Fibroblast of upper back skin (primary cell): ENCODE measurements around the gene C9orf85.
"Not testable (repeated sequence)": the region's sequence is repeated elsewhere in the genome, so short reads cannot be mapped to it uniquely, and the experiment has no call there.

ENCODE experiments used
- DNase-seq: peaks from one replicate; pipeline ENCODE4 v3.0.0-alpha.2; 2013

Gene C9orf85

DNA sequence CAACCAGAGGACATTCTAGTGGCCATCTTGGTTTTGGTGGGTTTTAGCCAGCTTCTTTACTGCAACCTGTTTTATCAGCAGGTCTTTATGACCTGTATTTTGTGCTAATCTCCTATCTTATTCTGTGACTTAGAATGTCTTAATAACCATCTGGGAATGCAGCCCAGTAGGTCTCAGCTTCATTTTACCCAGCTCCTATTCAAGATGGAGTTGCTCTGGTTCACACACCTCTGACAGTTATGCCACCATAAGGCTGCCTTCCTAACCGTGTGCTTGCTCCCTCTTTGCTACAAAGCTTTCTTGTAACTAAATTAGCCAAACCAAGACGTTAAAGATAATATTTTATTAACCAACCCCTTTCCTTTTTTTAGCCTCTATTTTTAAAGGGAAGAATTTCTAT, 43.2 kb downstream of the C9orf85 start:
- DNase-seq, result not testable (repeated sequence)

DNA sequence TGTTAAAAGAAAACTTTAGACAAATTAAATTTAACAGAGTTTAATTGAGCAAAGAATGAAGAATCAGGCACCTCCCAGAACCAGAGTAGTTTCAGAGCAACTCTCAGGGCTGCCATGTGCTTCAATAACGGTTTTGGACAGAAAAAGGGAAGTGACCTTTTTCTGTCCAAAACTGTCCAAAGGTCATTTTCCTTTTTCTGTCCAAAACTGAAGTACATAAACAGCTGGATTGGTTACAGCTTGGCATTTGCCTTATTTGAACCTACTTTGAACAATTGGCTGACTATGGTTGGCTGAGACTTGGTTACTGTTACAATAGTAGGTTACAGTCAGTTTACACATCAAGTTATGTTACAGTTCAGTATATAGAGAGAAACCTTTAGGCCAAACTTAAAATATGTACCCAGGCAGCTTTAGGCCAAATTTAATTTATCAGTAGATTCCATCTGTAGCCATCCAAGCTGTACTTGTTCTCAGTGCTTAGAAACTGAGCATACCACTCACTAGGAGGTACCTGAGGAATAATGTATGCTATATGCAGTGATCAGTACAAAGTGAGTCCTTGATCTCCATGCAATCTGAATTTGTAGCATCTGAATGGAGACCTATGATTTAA, 44.0 kb downstream of the C9orf85 start:
- DNase-seq, result no peak

DNA sequence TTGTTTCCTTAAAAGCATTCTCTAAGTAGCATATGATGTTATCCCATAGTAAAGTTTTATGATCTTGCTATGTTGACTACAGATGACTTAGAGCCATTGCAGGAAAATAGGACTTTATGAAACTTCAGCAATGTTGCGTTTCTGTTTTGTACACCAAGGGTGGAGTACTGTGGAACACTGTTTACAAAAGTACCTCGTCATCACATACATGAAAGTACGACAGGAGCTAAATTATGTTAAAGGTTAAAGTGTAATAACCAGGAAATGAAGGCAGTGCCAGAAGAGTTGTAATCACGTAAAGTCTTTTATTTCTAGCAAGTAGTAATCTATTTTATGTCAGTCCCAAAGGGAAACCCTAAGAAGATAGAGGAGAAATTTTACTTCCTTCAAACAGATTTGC, 50.9 kb downstream of the C9orf85 start:
- no peak for DNase-seq

DNA sequence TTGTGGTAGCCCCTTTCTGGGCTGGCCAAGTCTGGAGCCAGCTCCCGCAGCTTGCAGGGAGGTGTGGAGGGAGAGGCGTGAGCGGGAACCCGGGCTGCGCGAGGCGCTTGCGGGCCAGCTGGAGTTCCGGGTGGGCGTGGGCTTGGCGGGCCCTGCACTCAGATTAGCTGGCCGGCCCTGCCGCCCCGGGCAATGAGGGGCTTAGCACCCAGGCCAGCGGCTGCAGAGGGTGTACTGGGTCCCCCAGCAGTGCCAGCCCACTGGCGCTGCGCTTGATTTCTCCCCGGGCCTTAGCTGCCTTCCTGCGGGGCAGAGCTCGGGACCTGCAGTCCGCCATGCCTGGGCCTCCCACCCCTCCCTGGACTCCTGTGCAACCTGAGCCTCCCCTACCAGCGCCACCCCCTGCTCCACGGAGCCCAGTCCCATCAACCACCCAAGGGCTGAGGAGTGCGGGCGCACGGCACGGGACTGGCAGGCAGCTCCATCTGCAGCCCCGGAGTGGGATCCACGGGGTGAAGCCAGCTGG, 52.1 kb downstream of the C9orf85 start:
- not testable (repeated sequence) for DNase-seq

DNA sequence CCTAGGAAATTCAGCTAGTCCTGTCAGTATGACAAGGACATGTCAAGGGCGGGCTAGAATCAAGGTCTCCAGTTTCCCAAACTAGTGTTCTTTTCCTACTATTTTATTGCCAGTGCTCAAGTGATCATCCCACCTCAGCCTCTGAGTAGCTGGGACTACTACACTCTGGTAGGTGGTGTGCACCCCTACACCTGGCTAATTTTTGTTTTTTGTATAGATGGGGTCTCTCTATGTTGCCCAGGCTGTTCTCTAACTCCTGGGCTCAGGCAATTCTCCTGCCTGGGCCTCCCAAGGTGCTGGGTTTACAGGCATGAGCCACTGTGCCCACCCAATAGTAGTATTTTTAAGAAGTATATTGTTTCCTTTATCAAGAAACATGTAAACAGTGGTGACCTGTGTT, 54.0 kb downstream of the C9orf85 start:
- DNase-seq, result no peak

DNA sequence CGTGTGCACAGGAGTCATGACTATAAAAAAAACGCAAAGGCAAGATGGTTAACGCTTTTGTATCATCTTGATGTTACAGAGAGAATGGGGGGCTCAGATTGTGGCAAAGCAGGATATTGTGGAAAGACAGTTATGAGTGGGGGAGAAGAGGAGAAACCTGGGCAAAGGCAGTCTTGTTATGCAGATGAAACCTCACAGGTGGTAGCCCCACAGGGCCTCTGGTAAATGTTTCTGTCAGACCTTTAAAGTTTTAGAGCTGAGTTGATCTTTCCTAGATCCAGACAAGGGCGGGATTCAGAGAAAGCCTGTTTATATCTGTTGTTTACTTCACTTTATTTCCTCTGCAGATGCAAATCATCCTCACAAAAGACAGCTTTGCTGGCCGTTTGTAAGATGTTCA, 55.2 kb downstream of the C9orf85 start:
- no peak for DNase-seq

DNA sequence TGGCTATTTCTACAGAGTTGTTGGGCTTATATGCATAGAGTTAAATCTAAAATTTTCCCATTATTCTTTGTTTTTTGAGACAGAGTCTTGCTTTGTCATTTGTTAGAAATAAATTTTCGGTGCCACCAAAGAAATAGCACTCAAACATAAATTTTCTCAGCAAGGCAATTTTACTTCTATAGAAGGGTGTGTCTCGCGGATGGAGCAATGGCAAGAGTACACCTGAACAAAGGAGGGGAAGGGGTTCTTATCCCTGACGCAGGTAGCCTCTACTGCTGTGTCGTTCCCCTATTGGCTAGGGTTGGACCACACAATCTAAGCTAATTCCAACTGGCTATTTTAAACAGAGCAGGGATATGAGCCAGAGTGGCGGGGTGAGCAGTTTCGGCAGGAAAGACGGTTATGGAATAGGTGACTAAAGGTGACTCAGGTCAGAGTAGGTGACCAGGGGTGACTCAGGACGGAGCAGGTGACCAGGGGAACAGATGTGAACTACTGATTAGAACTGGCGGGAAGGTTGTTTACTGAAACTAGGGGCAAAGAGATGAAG, 57.2 kb downstream of the C9orf85 start:
- no peak for DNase-seq

DNA sequence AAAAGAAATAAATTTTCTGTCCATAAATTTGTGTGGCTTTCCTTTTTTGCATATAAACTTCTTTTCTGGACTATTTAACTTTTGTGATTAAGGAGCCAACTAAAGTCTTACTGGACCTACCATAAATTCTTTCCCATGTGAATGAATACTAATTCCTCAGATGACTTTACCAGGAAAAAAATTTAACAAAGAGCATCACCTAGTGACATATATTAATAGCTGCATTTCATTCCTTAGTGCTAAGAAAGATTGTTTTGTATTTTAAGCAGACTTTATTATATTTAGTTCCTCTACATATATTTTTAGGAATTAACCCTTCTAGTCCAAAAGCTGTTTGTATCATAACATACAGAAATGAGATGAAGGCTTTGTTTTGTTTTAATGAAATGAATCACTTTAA, 64.4 kb downstream of the C9orf85 start:
- peak; percentile 26 for DNase-seq

DNA sequence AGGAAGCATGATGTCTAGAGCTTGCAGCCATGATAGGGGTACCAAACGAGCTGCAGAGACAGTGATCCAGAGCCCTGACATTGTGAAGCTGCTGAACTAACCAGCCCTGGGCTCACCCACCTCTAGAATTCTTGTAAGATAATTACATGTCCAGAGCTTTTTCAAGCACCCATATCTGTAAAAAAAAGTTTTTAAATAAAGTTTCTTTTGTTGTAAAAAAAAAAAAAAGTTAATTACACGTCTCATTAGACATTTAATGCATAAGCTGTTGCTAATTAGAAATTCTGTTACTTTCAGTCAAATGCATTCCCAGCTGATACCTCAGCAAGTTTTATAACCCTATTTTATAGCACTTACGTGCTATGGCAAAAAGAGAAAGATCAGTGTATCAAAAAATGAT, 65.6 kb downstream of the C9orf85 start:
- no peak for DNase-seq

DNA sequence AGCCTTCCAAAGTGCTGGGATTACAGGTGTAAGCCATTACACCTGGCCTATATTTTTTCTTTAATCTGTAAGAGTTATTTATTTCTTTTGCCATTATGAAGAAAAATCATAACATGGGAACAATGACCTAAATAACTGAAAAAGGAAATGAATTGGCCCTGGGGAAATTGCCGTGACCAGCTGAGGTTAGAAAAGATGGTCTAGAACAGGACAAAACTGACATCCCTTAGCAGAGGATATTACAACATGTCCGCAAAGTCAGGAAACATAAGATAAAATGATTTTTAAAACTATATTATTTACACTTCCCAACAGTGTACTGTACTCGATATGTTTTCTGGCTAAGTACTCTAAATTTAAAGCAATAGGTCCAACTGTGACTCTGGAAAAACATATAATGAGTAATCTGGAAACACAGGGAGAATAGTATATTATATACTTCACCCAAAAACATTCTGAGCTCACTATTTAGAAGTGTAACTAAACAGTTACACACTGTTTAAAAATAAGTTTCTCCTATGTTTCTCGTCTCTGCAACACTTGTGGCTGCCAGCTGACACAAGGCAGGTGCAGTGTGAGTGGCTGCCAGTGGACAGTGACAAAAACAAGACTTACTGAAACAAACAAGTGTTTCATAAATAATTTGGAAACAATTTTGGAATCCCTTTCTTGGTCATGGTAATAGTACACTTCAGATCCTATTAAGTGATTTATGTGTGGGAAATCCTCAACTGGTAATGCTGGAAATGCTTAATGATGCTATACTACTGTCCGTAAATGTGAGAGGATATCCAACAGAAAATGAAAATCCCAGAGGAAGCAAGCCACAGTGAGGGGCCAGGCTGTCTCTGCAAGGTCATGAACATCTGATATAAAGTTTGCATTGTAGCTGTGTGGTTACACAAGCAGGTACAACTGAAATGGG, 69.1 kb downstream of the C9orf85 start:
- no peak for DNase-seq

DNA sequence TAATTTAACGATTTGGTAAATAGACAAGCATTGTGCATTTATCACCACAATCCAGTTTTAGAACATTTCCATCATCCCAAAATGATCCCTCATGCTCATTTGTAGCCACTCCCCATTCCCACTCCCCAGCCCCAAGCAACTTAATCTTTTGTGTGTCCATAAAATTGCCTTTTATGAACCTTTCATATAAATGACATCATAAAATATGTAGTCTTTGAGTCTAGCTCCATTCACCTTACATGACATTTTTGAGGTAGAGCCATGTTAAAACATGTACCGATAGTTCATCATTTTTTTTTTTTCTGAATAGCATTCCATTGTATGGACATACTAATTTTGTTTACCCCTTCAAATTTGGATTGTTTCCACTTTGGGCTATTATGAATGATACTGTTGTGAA, 70.5 kb downstream of the C9orf85 start:
- DNase-seq, result no peak

DNA sequence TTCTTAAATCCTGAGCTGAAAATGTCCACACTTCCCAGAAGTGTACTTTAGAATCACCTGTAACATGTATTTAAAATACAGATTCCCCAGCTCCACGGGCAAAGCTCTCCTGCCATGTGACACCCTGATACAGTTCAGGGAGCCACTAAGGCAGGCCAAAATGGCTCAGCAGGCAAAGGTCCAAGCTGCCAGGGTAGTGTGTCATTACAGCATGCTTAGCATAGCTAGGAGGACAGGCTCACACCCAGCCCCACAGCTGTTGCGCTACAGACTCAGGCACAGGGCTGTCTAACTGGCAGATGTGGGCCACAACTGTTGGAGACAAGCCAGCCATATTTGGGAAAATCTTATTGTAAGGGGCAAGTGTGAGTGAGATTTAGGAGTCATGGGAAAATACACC, 73.0 kb downstream of the C9orf85 start:
- DNase-seq, result peak; percentile 74

DNA sequence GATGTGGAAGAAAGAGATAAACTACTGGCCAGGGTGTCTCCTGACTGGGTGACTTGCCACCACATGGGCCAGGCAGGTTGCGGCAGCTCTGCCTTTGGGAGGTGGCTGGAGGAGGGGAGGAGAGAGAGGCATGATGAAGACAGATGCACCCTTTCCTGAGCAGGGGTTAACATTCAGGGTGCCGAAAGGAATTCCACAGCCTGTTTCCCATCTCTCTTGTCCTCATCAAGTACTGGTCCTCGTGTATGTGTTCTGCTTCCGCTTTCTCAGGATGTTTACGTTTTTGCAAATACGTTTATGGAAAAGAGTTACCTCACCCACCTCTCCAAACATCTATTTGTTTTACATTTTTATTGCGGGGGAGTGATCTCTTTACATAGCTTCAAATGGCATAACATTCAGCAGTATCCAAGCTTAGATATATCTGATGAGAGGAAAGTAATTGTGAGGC, 73.4 kb downstream of the C9orf85 start:
- DNase-seq, result no peak

DNA sequence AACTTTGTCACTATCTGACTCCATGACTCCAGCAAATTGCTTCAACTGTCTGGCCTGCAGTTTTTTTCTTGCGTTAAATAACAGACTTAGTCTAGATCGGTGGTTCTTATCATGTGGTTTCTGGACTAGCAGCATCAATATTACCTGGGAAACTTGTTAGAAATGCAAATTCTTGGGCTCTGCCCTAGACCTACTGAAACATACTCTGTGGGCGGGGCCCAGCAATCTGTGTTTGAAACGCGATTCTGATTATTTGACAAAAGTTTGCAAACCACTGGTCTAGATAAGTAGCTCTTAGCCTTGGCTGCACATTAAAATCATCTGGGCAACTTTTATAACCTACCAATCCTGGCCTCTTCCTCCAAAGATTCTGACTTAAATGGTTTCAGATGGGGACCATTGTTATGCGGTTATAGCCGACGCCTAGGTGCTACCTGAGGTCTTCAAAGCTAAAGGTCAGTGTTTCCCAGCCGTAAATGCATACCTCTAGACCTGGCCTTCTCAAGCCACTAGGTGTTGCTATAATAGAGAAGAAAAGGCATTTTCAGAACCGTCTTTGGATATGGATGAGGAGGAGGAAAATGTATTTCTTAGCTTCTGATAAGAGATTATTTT, 74.0 kb downstream of the C9orf85 start:
- DNase-seq, result no peak

DNA sequence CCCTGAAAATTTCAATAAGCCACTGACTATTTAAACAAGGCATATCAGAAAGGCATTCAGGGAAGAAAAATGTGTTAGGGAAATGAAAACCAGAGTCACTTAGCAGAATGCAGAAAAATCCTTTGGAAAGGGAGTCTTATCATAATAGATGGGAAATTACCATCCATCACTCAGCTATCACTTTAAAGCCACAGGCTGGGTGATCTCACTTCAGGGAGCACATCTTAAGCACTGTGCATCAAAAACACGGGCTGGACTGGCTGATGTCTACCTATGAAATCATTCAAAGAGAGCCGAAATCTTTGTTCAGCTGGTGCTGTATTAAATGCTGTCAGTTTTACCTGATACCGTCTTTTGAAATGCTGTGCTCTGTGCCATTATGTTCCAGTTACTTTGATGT, 75.5 kb downstream of the C9orf85 start:
- DNase-seq, result no peak

DNA sequence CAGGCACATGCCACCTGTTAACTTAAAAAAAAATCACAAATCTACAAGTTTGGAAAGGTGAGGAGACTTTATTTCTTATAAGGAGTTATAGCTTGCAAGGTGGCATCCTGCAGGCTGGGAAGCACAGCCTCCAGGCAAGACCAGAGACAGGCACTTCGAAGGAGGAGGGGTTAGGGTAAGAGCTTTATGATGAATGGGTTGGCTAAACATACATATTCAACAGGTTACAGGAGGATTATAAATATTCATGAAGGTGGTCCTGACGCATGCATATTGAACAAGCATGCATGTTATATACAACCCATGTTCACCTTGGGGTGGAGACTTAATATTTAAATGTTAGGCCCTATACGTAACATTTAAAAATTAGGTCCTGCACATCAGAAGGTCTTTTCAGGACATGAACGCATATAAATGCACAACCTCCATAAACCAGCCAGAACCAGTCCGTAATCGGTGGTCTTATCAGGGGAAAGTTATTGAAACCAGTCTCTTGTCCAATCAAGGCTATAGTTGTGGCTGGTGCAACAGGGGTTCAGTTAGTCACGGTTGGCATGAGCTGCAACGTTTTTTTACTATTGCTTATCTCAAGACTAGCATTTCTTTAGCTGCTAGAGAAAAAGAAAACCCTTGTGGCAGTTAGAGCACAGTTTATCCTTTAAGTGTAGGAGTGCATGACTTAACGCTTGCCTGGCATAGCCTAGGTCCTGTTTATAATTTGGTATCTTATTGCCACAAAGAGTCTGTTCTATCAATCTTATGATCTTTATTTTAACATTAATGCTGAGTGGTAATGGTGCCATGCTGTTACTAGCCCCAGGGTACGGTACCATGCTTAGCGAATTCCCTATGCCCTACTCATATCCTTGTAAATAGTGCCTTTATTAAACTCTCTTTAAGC, 76.3 kb downstream of the C9orf85 start:
- no peak for DNase-seq

DNA sequence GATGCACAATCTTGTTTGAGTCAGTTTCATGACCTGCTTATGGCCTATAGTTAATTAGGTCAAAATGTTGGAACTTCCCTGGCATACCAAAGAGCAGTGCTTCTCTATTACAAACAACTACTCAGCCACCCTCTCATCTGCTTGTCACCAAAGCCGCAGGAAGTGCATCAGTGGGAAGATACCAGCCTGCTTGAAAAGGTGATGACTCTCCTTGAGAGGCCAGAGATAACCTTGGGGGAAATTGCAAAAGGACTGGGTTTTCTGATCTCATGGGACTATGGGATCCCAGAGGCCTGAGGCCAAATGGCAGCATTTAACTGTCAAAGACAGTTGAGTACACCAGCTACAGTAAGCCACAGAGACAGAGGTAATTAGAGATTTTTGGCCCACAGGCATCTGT, 79.0 kb downstream of the C9orf85 start:
- DNase-seq, result no peak

DNA sequence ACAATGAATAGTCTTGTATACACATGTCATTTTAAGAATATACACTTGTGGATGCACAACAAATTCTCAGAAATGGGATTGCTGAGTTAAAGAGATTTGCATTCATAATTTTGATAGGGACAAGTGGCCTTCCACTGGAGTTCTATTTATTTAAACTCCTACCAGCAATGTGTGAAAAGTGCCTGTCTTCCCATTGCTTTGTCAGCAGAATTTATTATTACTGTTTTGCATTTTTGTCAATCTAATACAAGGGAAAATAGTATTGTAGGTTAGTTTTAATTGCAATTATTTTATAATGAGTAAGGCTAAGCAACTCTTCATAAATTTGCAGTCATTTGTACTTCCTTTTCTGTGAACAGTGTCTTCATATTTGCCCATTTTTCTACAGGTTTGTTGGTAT, 94.0 kb downstream of the C9orf85 start:
- DNase-seq, result no peak

DNA sequence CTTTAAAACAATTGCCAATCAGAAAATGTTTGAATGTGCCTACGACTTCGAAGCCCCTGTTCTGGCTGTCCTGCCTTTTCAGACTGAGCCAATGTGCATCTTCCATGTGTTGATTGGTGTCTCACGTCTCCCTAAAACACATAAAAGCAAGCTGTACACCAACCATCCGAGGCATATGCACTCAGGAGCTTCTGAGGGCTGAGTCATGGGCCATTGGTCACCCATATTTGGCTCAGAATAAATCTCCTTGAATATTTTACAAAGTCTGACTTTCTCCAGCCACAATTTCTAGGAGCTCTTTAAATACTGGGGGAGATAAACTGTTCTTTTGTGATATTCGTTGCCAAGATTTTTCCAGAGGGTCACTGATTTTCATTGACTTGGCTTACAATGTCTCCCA, 95.1 kb downstream of the C9orf85 start:
- peak; percentile 18 for DNase-seq

DNA sequence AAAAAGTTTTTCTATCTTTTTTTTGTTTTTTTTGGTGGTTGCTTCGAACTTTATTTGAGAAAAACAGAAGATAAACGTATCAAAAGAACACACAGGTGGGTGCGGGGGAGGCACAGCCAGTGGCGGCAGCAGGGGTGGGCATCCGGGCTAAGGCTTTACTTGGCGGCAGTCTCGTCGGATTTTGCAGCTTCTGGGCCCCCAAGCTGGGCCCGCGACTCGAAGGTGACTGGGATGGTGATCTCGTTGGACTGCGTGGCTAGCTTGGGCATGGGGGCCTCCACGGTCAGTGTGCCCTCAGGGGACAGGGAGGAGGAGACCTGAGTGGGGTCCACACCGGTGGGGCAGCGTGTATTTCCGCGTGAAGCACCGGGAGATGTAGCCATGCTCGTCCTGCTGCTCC, 96.3 kb downstream of the C9orf85 start:
- DNase-seq, result not testable (repeated sequence)

DNA sequence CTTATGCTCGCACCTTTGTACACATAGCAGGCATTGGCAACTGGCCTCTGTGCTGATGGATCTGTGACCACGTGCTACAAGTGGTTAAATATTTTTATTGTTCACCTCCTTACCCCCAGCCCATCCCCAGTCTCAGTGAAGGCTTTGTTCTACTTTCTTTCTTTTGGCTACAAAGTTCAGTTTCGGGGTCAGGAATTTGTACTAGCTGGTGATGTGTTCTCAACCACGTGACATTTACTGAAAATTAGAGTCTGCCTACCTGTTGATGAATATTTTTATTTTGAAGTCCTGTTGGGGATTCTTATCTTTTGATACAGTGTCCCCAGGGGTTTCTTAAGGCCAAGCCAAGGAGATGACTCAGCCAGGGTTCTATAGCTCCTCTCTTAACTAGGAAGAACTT, 101.2 kb downstream of the C9orf85 start:
- DNase-seq, result no peak

DNA sequence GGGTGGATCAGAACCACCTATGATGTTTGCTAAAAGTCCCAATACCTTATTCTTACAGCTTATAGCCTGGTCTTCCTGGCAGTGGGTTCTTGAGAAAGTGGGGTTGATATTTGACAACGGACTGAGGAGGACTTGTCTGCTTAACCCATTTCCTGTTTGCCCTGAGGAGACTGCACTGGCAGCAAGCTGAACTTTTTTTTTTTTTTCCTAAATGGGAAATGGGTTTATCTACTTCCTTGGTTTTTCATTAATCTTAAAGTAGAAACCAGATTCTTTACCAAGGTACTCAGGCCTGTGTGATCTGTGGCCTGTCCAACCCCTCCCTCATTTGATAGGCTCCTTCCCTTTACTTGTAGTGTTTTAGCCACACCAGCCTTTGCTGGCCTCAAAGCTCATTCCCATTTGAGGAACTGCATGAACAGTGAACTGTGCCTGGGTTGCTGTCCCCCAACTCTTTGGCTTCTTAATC, 101.9 kb downstream of the C9orf85 start:
- DNase-seq, result no peak
